GM19328 (cell line): ENCODE data around the gene SSRP1.

Source experiments
- ATAC-seq: cut with Tn5 transposase; IDR thresholded peaks from one replicate; pipeline ENCODE4 v1.9.1; 2021; ENCODE audit warnings: mild to moderate bottlenecking, moderate library complexity; ENCODE audit not compliant: unreplicated experiment

The SSRP1 gene

GRCh38 chr11:57318178-57318577, 17.5 kb downstream of the SSRP1 start:
- ATAC-seq = no peak

- no peak for ATAC-seq
Measured at GRCh38 chr11:57316017-57316416, 19.7 kb downstream of the SSRP1 start.

GRCh38 chr11:57315491-57315890, 20.2 kb downstream of the SSRP1 start:
- no peak for ATAC-seq

- no peak for ATAC-seq
Measured at GRCh38 chr11:57314221-57314973, 21.3 kb downstream of the SSRP1 start.

GRCh38 chr11:57313788-57314135, 21.9 kb downstream of the SSRP1 start:
- no peak for ATAC-seq

GRCh38 chr11:57313071-57313787, 22.5 kb downstream of the SSRP1 start:
- ATAC-seq = no peak

- no peak for ATAC-seq
Measured at GRCh38 chr11:57312511-57313021, 23.1 kb downstream of the SSRP1 start.

GRCh38 chr11:57311109-57311936, 24.4 kb downstream of the SSRP1 start:
- peak; percentile 96 for ATAC-seq

- no peak for ATAC-seq
Measured at GRCh38 chr11:57310630-57311086, 25.0 kb downstream of the SSRP1 start.

- no peak for ATAC-seq
Measured at GRCh38 chr11:57310091-57310490, 25.6 kb downstream of the SSRP1 start.

GRCh38 chr11:57309106-57310059, 26.3 kb downstream of the SSRP1 start:
- no peak for ATAC-seq

- no peak for ATAC-seq
Measured at GRCh38 chr11:57308426-57309060, 27.1 kb downstream of the SSRP1 start.

GRCh38 chr11:57307666-57308270, 27.9 kb downstream of the SSRP1 start:
- ATAC-seq = no peak

- ATAC-seq = no peak
Measured at GRCh38 chr11:57306940-57307565, 28.6 kb downstream of the SSRP1 start.

- no peak for ATAC-seq
Measured at GRCh38 chr11:57306161-57306876, 29.4 kb downstream of the SSRP1 start.

GRCh38 chr11:57305523-57305922, 30.2 kb downstream of the SSRP1 start:
- no peak for ATAC-seq

- ATAC-seq = no peak
Measured at GRCh38 chr11:57303990-57304579, 31.6 kb downstream of the SSRP1 start.
